NCI-H524 (cell line): Measurements from ENCODE around the gene ZBTB33.

Source experiments
- DNase-seq, 2 experiments: peaks; one replicate each; lab custom pipeline; 2025; lab: John Stamatoyannopoulos, UW

ZBTB33 gene

GRCh38 chrX:120250522-120251271, at the start of gene ZBTB33:
Gene ZBTB33 (plus strand): TSS chrX:120250812. CDS start chrX:120253416, 2,604 bp downstream.
- peak; percentile 95 to 97 for DNase-seq

GRCh38 chrX:120200851-120201250, 49.8 kb upstream of the ZBTB33 start:
- no peak for DNase-seq

GRCh38 chrX:120205816-120206753, 44.5 kb upstream of the ZBTB33 start:
- DNase-seq, result no peak

GRCh38 chrX:120207009-120207605, 43.5 kb upstream of the ZBTB33 start:
- DNase-seq, result peak; percentile 6 to 18

- DNase-seq, result peak; percentile 17 to 73
These were observed 37.0 kb upstream of the ZBTB33 start for GRCh38 chrX:120213438-120214265.

- no peak for DNase-seq
These were observed 27.2 kb upstream of the ZBTB33 start for GRCh38 chrX:120223374-120223773.

GRCh38 chrX:120224388-120224787, 26.2 kb upstream of the ZBTB33 start:
- no peak for DNase-seq

- no peak for DNase-seq
These were observed 22.3 kb upstream of the ZBTB33 start for GRCh38 chrX:120228187-120228908.

GRCh38 chrX:120235284-120235683, 15.3 kb upstream of the ZBTB33 start:
- DNase-seq, result no peak

- DNase-seq, result no peak
These were observed 13.7 kb upstream of the ZBTB33 start for GRCh38 chrX:120236687-120237479.

GRCh38 chrX:120238933-120239332, 11.7 kb upstream of the ZBTB33 start:
- DNase-seq, result no peak

- DNase-seq, result no peak
These were observed 7.8 kb upstream of the ZBTB33 start for GRCh38 chrX:120242813-120243212.

GRCh38 chrX:120244395-120244734, 6.2 kb upstream of the ZBTB33 start:
- peak; percentile 21 to 30 for DNase-seq

- peak; percentile 84 to 93 for DNase-seq
These were observed 5.7 kb upstream of the ZBTB33 start for GRCh38 chrX:120244735-120245498.

GRCh38 chrX:120251471-120252011, 929 bp downstream of the ZBTB33 start:
- DNase-seq, result peak; percentile 37 to 45

GRCh38 chrX:120253784-120254183, 3.2 kb downstream of the ZBTB33 start:
- DNase-seq, result no peak

- DNase-seq, result no peak
These were observed 9.8 kb downstream of the ZBTB33 start for GRCh38 chrX:120260369-120260768.

GRCh38 chrX:120262859-120263708, 12.5 kb downstream of the ZBTB33 start:
- peak; percentile 18 to 66 for DNase-seq
